Stimulated activated CD8-positive, alpha-beta memory T cell treated with anti-CD3 and anti-CD28 coated beads, Interleukin-4, amount 100 ng/mL, for 1 hour (primary cell): ENCODE data around the gene ZDBF2.
"Not testable (repeated sequence)": the region's sequence is repeated elsewhere in the genome, so short reads cannot be mapped to it uniquely, and the experiment has no call there.

Experiments used
- DNase-seq, 2 donors: peaks; one replicate each; pipeline ENCODE4 v3.0.0-alpha.2; 2020; ENCODE audit warnings: low read depth in 2 of 2, low spot score in 1 of 2

Gene ZDBF2

DNA sequence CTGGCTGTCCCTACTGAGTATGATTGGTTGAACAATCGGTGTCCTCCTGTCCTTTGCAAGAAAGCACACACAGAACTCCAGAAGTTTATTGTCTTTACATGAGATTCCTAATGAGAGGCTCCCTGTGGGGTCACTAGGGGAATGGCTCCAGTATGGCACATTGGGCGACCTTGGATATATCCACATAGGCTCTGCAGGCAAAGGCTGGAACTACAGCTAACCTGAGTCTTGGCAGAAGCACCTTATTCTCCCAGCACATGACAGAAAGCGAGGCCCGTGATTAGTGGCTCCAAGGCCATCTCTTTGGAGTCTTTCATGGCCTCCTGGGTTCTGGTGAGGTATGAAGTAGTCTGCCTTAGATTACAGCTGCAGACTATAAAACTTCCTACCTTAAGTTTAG, 49.0 kb downstream of the ZDBF2 start:
- DNase-seq = no peak

DNA sequence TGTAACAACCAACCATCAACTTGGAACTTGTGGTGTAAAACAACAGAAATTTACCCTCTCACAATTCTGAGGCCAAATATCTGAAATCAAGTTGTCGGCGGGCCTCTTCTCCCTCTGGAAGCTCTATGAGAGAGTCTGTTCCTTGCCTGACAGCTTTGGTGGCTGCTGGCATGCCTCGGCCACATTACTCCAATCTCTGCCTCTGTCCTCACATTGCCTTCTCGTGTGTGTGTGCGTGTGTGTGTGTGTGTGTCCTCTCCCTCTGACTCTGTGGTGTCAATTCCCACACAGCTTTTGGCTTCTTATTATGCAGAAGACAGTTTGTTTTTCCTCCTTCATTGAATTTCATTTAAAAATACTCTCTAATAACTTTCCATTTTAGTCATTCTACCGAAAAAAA, 50.4 kb downstream of the ZDBF2 start:
- no peak for DNase-seq

DNA sequence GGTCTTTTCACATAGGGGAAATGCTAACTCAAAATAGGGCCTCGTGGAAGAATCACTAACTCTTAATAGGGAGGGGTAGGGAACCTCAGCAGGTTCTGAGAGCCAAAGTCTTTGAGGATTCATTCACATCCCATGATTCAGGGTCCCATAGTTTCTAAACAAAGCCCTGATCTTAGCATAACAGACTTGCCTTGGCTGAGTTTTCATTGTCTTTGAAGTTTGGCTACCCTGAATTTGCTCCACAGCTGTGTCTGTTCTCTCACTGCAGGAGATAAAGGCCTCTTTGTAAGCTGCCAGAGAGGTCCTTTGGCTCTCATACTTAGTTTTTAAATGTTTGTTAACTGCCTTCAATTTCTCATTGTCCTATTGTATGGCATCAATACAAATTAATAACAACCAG, 54.5 kb downstream of the ZDBF2 start:
- DNase-seq = no peak

DNA sequence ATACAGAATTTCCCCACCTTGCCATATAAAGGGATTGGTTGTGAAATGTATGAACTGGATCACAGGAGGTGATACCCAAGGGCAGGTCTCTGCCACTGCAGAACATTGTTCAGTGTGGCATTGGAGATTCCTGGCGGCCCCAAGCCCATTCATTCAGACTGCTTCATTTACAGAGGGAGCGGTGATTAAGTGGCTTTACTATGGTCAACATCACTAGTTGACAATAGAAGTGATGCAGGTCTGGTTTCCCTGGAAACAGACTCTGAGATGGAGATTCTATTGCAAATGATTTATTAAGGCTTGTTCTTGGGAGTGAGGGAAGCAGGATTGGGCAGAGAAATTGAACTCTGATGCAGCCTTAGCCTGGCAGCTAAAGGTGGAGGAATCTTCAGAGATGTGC, 62.4 kb downstream of the ZDBF2 start:
- DNase-seq = no peak

DNA sequence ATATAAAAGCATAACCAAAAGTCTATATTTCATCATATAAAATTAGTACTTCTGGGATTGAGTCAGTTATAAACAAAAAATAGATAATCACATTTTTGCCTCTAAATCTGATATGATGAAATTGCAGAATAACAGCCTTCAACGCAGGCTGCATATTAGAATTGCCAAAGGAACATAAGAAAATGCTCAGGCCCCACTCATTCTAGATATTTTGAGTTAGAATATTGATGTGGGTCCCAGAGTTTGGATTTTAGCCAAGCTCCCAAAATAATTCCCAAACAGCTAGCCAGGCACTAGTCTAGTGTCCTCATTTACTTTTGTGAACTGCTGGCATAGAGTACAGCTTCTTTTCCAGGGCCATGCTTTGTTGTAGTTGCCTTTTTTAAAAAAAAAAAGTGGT, 63.5 kb downstream of the ZDBF2 start:
- no peak for DNase-seq

DNA sequence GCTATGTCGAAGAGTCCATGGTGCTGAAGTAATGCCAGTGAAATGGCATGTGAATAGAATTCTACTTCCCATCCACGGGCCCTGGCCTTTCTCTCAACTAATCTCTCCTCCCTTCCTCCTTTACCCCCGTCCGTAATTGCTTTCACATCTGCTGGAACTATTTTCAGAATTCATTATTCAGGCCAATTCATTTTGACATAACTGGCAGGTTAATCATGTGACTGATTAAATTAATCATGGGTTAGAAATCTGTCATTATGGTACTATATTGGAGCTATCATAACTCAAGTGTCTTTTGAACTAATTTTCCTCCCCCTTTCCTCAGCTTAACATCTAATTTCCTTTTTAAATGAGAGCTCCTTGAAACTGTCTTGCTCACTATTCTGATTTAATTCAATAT, 66.9 kb downstream of the ZDBF2 start:
- no peak for DNase-seq

DNA sequence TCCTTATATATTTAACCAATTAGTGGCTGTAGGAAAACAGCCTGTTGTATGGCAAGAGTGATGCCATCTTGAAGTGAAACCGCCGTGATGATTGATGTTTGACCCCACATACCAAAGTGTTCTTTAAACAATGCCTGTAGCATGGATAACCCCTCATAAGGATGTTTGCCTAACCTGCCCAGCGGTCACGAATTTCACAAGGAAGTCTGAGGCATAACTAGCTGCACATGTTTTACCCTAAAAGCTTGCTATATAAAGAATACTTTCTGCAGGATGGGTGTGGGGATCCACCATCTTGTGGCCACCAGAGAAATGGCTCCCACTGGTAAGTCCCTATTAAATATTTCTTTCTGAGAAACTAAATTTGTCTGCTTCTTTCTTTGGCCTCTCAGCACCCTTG, 68.7 kb downstream of the ZDBF2 start:
- DNase-seq = no peak

DNA sequence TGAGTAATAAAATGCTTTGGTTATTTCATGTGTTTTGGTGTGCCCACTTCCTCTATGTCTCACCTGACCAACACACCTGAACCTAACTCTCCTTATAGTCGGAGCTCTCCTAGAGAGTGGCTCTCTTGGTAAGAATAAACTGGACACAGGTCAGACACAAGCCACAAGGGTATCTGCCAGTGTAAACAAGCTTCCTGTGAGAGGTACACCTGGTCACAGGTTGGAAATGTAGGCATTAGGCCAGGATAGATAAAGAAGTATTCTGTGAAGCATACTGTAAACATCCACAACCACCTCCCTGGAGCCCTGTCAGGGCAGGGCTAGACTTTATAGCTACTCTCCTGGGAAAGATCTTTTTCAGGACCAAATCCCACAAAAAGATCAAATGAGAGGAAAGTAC, 69.4 kb downstream of the ZDBF2 start:
- DNase-seq = no peak

DNA sequence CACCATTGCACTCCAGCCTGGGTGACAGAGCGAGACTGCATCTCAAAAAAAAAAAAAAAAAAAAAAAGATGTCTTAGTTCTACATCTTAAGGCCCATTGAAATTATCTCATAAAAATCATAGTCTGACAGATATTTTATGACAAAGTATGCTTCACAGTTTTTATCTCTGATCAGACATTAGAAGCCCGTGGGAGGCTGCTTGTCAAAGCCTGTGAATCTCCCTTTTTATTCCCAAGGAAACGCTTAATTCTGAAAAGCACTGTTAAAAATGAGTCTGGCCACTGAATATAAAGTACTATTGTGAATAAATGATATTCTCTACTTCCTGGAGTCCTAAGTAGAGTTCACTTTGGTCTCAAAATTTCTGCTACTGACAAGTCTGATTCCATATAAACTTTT, 71.1 kb downstream of the ZDBF2 start:
- DNase-seq = no peak

DNA sequence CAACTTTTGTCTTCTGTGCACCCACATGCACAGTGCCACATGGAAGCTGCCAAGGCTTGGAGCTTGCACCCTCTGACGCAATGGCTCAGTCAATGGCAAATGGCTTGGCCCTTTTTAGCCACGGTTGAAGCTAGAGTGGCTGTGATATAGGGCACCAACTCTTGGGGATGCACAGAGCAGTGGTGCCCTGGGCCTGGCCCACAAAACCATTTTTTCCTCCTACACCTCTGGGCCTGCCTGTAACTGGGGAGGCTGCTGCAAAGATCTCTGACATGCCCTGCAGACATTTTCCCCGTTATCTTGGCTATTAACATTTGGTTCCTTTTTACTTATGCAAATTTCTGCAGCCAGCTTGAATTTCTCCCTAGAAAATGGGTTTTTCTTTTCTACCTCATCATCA, 74.9 kb downstream of the ZDBF2 start:
- no peak for DNase-seq

DNA sequence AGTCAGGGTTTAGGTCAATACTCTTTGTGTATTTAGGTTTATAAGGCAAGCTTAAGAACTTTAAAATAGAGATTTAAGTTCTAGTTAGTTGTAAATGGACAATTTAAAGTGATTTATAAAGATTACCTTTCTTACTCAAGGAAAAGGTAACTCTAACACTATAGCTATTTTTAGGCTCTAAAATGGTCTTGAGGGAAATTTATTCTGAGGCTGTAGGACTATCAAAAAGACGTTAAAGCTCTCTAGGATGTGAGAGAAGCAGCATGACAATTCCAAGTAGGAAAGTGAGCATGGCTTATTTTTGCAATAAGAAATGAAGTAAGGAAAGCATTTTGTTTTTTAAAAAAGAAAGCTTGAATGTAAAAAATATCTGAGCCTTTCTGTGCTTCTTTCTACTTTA, 78.1 kb downstream of the ZDBF2 start:
- DNase-seq = no peak

DNA sequence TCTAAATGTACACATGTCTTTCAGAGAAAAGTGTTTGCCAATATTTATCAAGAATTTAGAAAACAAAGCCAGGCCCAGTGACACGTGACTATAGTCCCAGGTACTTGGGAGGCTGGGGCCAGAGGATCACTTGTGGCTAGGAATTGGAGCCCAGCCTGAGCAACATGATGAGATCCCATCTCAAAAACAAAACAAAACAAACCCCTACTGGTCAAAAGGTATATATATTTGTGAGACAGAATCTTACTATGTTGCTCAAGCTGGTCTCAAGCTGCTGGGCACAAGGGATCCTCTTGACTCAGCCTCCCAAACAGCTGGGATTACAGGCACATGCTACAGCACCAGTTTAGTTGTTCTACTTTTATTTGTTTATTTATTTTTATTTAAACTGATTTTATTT, 79.2 kb downstream of the ZDBF2 start:
- DNase-seq = no peak

DNA sequence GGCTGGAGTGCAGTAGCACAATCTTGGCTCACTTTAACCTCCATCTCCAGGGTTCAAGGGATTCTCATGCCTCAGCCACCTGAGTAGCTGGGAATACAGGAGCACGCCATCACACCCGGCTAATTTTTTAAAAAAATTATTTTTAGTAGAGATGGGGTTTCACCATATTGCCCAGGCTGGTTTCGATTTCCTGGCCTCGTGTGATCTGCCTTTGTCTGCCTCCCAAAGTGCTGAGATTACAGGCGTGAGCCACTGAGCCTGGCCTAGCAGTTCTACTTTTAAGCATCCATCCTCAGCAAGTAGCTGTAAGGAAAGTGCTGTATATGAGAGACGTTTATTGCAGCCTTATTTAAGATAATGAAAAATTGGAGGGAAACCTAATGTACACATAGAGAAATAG, 79.7 kb downstream of the ZDBF2 start:
- no peak for DNase-seq

DNA sequence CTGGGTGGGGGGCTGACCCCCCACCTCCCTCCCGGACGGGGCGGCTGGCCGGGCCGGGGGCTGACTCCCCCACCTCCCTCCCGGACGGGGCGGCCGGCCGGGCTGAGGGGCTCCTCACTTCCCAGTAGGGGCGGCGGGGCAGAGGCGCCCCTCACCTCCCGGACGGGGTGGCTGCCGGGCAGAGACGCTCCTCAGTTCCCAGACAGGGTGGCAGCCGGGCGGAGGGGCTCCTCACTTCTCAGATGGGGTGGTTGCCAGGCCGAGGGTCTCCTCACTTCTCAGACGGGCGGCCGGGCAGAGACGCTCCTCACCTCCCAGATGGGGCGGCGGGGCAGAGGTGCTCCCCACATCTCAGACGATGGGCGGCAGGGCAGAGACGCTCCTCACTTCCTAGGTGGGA, 82.4 kb downstream of the ZDBF2 start:
- DNase-seq = not testable (repeated sequence)

DNA sequence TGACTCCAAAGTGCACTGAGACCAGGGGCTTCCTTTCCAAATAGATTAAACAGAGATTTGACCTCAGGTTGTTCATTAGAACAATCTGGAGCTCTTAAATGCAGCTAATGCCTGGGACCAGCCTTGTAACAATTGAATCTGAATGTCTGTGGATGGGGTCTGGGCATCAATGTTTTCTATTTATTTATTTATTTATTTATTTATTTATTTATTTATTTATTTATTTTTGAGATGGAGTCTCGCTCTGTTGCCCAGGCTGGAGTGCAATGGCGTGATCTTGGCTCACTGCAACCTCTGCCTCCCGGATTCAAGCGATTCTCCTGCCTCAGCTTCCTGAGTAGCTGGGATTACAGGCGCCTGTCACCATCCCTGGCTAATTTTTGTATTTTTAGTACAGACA, 86.4 kb downstream of the ZDBF2 start:
- DNase-seq = not testable (repeated sequence)

DNA sequence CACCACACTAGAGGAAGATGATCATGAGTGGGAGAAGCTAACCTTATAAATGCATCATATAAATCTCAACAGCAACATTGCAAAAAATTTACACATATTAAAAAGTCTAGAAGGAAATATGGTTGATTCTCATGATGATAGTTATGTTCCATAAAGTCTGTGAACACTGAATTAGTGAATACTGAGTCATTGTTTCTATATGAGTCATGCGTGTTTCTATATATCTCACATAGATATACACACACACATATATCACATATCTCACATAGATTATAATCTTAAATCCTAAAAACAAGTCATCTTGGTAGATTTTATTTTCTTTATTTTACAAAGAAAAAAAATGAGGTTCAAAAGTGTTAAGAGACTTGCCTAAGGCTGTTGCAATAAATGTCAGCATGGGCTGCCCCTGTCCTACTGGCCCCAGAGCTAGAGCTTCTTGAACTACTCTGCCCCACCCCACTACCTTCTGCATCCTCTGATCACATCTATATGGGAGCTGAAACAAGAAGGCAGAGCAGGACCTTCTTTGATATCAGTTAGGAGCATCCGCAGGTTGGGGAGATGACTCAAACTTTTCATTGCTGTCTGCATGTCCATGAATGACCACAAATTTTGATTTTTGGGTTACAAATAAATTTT, 87.1 kb downstream of the ZDBF2 start:
- DNase-seq = no peak
